Amygdala (tissue), 56 donors: ENCODE results near the gene THOC6.
"Not testable (repeated sequence)": the region's sequence is repeated elsewhere in the genome, so short reads cannot be mapped to it uniquely, and the experiment has no call there.

Experiments used
- DNase-seq, 56 donors: peaks; one replicate each; lab custom pipeline; 2025; lab: John Stamatoyannopoulos, UW

THOC6 gene

GRCh38 chr16:3051009-3051408, 27.2 kb downstream of the THOC6 start:
- no peak for DNase-seq

- no peak for DNase-seq
These were observed 27.7 kb downstream of the THOC6 start for GRCh38 chr16:3051494-3051893.

GRCh38 chr16:3052571-3053329, 28.9 kb downstream of the THOC6 start:
- not testable (repeated sequence) for DNase-seq

GRCh38 chr16:3053330-3053710, 29.5 kb downstream of the THOC6 start:
- DNase-seq = not testable (repeated sequence)

- no peak for DNase-seq
These were observed 31.3 kb downstream of the THOC6 start for GRCh38 chr16:3054965-3055733.

- DNase-seq = not testable (repeated sequence)
These were observed 31.9 kb downstream of the THOC6 start for GRCh38 chr16:3055734-3056115.

- no peak for DNase-seq
These were observed 32.7 kb downstream of the THOC6 start for GRCh38 chr16:3056336-3057180.

- DNase-seq = no peak
These were observed 33.6 kb downstream of the THOC6 start for GRCh38 chr16:3057181-3058138.

GRCh38 chr16:3058139-3059030, 34.5 kb downstream of the THOC6 start:
- peak in 19 of 56 donors; percentile 4 to 47 (median 27) for DNase-seq

GRCh38 chr16:3059041-3059722, 35.3 kb downstream of the THOC6 start:
- peak in 51 of 56 donors; percentile 6 to 84 (median 61) for DNase-seq

GRCh38 chr16:3059723-3060242, 35.9 kb downstream of the THOC6 start:
- no peak for DNase-seq

- DNase-seq = no peak
These were observed 36.7 kb downstream of the THOC6 start for GRCh38 chr16:3060339-3061127.

GRCh38 chr16:3062553-3062952, 38.7 kb downstream of the THOC6 start:
- DNase-seq = no peak

- no peak for DNase-seq
These were observed 40.0 kb downstream of the THOC6 start for GRCh38 chr16:3063625-3064386.

- no peak for DNase-seq
These were observed 41.4 kb downstream of the THOC6 start, which contains the start of gene IL32 for GRCh38 chr16:3065069-3065741. TSS of gene IL32 (plus strand) at chr16:3065640. CDS start at chr16:3065812, 172 bp downstream.
